GM19328 (cell line): ENCODE data around the gene FAM3C.

Experiments
- ATAC-seq: cut with Tn5 transposase; IDR thresholded peaks from one replicate; pipeline ENCODE4 v1.9.1; 2021; ENCODE audit warnings: mild to moderate bottlenecking, moderate library complexity; ENCODE audit not compliant: unreplicated experiment

Gene FAM3C

GRCh38 chr7:121411597-121411979, 15.5 kb upstream of the FAM3C start:
- no peak for ATAC-seq

- peak; percentile 50 for ATAC-seq
Observed at GRCh38 chr7:121410829-121411596, 14.9 kb upstream of the FAM3C start.

- ATAC-seq, result no peak
Observed at GRCh38 chr7:121406944-121407343, 10.8 kb upstream of the FAM3C start.

- no peak for ATAC-seq
Observed at GRCh38 chr7:121406461-121406860, 10.4 kb upstream of the FAM3C start.

- ATAC-seq, result no peak
Observed at GRCh38 chr7:121404348-121404747, 8.2 kb upstream of the FAM3C start.

- no peak for ATAC-seq
Observed at GRCh38 chr7:121402701-121403100, 6.6 kb upstream of the FAM3C start.

- no peak for ATAC-seq
Observed at GRCh38 chr7:121401896-121402295, 5.8 kb upstream of the FAM3C start.

- no peak for ATAC-seq
Observed at GRCh38 chr7:121398246-121398645, 2.1 kb upstream of the FAM3C start.

- no peak for ATAC-seq
Observed at GRCh38 chr7:121397822-121398221, 1.7 kb upstream of the FAM3C start.

GRCh38 chr7:121397361-121397760, 1.3 kb upstream of the FAM3C start:
- no peak for ATAC-seq

GRCh38 chr7:121395494-121395960, 581 bp downstream of the FAM3C start:
- peak; percentile 40 for ATAC-seq

GRCh38 chr7:121394709-121395140, 1.4 kb downstream of the FAM3C start:
- ATAC-seq, result no peak

- ATAC-seq, result no peak
Observed at GRCh38 chr7:121393005-121393366, 3.1 kb downstream of the FAM3C start.

GRCh38 chr7:121392277-121393004, 3.7 kb downstream of the FAM3C start:
- ATAC-seq, result no peak

GRCh38 chr7:121391686-121392085, 4.4 kb downstream of the FAM3C start:
- ATAC-seq, result no peak

- ATAC-seq, result no peak
Observed at GRCh38 chr7:121390617-121391016, 5.5 kb downstream of the FAM3C start.

- ATAC-seq, result no peak
Observed at GRCh38 chr7:121390109-121390508, 6.0 kb downstream of the FAM3C start.

GRCh38 chr7:121388950-121389349, 7.2 kb downstream of the FAM3C start:
- no peak for ATAC-seq

GRCh38 chr7:121385800-121386179, 10.3 kb downstream of the FAM3C start:
- ATAC-seq, result peak; percentile 85

GRCh38 chr7:121385056-121385799, 10.9 kb downstream of the FAM3C start:
- ATAC-seq, result no peak

- ATAC-seq, result no peak
Observed at GRCh38 chr7:121384265-121384664, 11.8 kb downstream of the FAM3C start.
